Skeletal muscle satellite cell (primary cell): Measurements from ENCODE around the gene LMBR1.

Source experiments
- H3K27me3 ChIP-seq: 2 replicates; pipeline ENCODE4 v1.7.0; 2013; ENCODE audit warnings: low read length; ENCODE audit not compliant: control insufficient read depth, insufficient read depth
- H3K36me3 ChIP-seq: 2 replicates; pipeline ENCODE4 v1.7.0; 2013; ENCODE audit warnings: mild to moderate bottlenecking, control low read depth, low read length; ENCODE audit not compliant: insufficient read depth
- H3K4me1 ChIP-seq: 2 replicates; pipeline ENCODE4 v1.7.0; 2013; ENCODE audit warnings: low read length; ENCODE audit not compliant: control insufficient read depth, insufficient read depth
- H3K4me2 ChIP-seq: 2 replicates; pipeline ENCODE4 v1.7.0; 2013; ENCODE audit warnings: mild to moderate bottlenecking, low read length
- H3K4me3 ChIP-seq: 2 replicates; pipeline ENCODE4 v1.7.0; 2013; ENCODE audit warnings: low read length
- H3K9ac ChIP-seq: 2 replicates; pipeline ENCODE4 v1.7.0; 2013; ENCODE audit warnings: mild to moderate bottlenecking, low read depth, low read length, moderate library complexity
- H3K9me3 ChIP-seq: replicated peaks from 2 replicates; pipeline ENCODE4 v1.7.0; 2013; ENCODE audit warnings: mild to moderate bottlenecking, control low read depth, low read length

LMBR1 gene

DNA sequence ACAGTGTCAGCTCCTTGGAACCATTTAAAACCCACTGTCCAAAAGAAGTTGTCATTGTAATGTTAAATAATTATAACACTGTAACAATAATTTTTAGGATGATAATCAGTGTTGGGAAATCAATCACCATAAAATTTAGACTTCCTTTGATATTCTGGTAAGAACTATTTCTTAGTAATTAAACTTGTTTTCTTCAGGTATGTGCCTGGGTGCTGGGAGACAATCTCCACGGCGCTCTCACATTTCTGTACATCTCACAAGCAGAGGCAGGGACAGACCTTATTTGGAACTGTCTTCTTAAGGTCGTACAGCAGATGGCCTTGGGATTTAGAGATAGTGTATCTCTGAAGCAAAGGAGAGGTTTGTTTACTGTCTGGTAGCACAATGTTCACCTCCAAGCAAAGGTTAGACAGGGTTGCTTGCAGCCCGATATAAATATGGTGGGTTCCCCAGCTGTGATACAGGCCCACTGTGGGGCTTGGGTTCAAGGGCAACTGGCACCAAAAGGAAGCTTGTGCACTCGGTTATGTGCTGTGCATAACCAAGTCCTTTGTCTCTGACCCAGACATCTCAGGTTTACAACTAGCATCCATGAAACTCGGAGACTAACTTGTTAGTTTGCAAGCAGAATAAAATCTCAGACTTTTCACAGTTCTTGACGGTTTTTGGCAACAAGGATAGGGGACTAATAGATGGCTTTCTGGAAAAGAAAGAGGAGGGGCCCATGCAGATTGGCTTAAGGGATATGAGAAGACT lies 126.9 kb downstream of the LMBR1 start:
- H3K36me3 ChIP-seq: no peaks in the 10 kb centered on the region
- no peaks in the 10 kb centered on the region for H3K27me3 ChIP-seq
- H3K9ac ChIP-seq: no peak overlapping the region
- no peak overlapping the region for H3K4me3 ChIP-seq
- no peaks in the 10 kb centered on the region for H3K9me3 ChIP-seq
- no peaks in the 10 kb centered on the region for H3K4me1 ChIP-seq
- H3K4me2 ChIP-seq: no peak overlapping the region

DNA sequence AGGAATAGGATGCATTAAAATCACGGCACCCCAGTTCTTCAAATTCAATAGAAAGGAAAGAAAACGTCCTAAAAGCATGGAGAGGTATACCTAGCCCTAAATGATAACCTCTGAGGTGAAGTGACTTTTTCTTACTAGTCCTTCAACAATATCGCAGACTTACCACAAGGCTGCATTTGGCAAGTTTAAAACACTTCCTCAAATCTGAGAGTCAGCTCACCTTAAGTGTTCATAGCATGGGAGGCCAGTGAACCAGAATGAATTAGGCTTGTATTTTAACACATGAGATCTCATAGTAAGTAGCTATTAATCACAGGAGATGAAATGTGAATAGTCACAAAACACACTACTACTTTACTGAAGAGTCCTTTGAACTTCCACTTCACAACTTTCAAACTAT lies 128.2 kb downstream of the LMBR1 start:
- Histone ChIP-seq H3K36me3 (no peaks in the 10 kb centered on the region), H3K9ac (no peak overlapping the region), H3K9me3 (no peaks in the 10 kb centered on the region), H3K27me3 (no peaks in the 10 kb centered on the region), H3K4me3 (no peak overlapping the region), H3K4me1 (no peaks in the 10 kb centered on the region), H3K4me2 (no peak overlapping the region)

DNA sequence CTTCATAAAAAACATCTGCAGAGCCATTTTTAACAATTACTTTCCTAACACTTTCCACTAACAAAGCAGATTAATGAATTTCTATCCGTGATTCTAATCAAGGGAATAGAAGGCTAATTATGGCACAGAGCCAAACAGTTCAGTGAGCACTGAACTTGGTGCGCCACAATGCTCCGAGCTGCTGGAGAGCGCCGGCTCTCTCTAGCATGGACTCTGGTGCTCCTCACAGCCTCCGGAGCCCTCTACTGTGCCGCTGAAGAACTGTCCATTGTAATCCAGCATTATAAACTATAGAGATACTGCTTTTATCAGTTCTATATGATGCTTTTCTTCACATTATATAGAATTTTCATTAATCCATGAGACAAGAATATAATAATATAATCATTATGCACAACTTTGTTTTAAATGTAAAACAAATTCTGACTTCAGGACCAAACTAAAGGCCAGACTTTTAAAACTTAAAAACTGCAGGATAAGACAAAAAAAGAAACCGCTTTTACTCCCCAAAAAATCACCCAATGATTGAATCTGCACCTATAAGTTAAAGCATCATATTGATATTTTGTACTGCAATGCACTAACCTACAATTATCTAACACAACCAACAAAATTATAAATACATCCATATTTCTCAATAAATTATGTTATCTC lies 128.8 kb downstream of the LMBR1 start:
- Histone ChIP-seq H3K4me2 (no peak overlapping the region), H3K36me3 (no peaks in the 10 kb centered on the region), H3K4me3 (no peak overlapping the region)

DNA sequence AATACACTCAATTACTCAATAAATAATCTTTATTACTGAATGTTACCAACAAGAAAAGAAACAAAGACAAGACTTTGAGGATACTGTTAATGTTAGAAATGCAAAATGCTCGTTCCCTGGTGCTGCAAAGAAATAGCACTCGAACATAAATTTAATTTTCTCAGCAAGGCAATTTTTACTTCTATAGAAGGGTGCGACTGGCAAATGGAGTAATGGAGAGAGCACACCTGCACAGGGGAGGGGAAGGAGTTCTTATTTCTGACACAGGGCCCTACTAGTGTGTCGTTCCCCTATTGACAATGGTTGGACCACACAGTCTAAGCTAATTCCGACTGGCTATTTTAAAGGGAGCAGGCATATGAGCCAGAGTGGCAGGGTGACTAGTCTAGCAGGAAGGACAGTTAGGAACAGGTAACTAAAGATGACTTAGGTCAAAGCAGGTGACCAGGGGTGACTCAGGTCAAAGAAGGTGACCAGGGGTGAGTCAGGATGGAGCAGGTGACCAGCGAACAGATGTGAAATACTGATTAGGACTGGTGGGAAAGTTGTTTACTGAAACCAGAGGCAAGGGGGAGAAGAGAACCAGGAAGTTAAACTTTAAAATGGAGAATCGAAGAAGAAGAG lies 133.3 kb downstream of the LMBR1 start:
- no peaks in the 10 kb centered on the region for H3K36me3 ChIP-seq
- H3K27me3 ChIP-seq: no peaks in the 10 kb centered on the region

More for the DNA sequence above, 128.8 kb downstream of the LMBR1 start:
- Histone ChIP-seq H3K9ac (no peak overlapping the region), H3K9me3 (no peaks in the 10 kb centered on the region), H3K4me1 (no peaks in the 10 kb centered on the region), H3K27me3 (no peaks in the 10 kb centered on the region)

DNA sequence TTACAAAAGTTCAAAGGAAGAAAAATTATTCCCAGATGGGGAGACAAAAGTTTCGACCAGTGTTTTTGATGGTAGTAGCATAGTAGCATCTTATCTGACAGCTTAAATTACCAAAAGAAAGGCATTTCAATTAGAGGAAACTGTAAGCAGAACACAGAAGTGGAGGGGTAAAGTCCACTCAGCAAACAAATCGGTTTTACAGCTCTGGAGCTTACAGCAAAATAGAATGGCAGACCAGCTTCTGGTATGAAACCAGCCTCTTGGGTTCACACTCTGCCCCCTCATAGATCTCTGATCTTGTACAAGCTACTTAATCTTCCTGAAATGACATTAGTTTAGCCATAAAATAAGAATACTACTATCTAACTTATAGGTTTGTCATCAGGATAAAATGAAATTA lies 133.8 kb downstream of the LMBR1 start:
- Histone ChIP-seq H3K4me1 (no peaks in the 10 kb centered on the region), H3K27me3 (no peaks in the 10 kb centered on the region), H3K4me2 (no peak overlapping the region), H3K36me3 (no peaks in the 10 kb centered on the region), H3K4me3 (no peak overlapping the region), H3K9ac (no peak overlapping the region), H3K9me3 (no peaks in the 10 kb centered on the region)

More for the DNA sequence above, 133.3 kb downstream of the LMBR1 start:
- H3K4me1 ChIP-seq: no peaks in the 10 kb centered on the region
- H3K4me3 ChIP-seq: no peak overlapping the region
- H3K4me2 ChIP-seq: no peak overlapping the region
- no peaks in the 10 kb centered on the region for H3K9me3 ChIP-seq
- no peak overlapping the region for H3K9ac ChIP-seq

DNA sequence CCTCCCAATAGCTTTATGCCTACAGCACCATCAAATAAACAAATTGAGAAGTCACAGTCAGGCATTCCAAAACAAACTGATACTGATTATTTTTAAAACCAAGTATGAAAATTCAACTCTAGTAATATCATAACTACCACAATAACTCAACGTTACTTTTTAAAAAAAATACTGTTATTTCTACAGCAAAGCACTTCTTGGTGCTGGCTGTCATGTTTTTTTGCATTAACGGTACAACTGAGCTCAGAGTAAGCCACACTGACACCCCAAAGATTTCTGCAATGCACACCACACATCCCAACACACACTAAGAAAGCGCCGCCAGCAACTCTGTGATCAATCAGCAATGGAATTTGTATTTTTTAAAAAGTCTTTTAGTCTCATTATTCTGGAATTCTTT lies 138.8 kb downstream of the LMBR1 start:
- H3K4me3 ChIP-seq: no peak overlapping the region
- H3K9ac ChIP-seq: no peak overlapping the region
- no peaks in the 10 kb centered on the region for H3K9me3 ChIP-seq
- H3K27me3 ChIP-seq: no peaks in the 10 kb centered on the region
- no peaks in the 10 kb centered on the region for H3K36me3 ChIP-seq
- no peak overlapping the region for H3K4me2 ChIP-seq
- peaks cover 14% of the 10 kb centered on the region for H3K4me1 ChIP-seq

DNA sequence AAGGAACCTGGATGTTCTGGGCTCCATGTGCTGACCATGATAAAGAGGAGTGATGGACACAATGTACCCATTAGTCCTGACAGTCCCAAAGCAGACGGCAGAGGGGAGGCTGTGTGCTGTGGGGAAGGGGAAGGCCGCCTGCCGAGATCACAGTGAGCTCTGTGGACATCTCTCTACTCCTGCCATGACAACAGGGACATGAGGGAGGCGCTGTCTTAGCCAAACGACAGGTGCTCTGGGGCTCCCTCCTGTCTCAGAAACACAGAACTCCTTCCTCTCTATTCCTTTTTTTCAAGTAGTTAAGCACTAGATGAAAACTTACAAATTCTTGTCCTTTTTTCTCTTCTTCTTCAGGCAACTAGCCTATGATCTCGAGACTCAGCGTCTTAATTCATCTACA lies 139.4 kb downstream of the LMBR1 start:
- Histone ChIP-seq H3K36me3 (no peaks in the 10 kb centered on the region), H3K4me2 (no peak overlapping the region), H3K27me3 (no peaks in the 10 kb centered on the region), H3K4me1 (peaks cover 14% of the 10 kb centered on the region), H3K9me3 (no peaks in the 10 kb centered on the region), H3K9ac (no peak overlapping the region), H3K4me3 (no peak overlapping the region)

DNA sequence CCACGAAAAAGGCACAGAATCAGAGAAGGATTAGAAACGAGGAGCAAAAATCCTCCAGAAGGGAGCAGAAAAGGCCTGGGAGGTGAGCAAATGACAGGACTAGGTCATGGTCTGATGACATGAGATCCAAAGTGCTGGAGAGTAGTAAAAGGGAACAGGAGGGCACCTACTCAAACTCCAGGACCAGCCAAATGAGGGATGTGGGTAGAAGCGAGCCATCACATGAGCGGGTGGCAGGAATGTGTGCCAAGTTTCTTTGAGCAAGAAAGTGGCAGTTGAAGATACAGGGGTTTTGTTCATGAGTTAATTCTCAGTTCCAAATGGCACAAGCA lies 139.8 kb downstream of the LMBR1 start:
- Histone ChIP-seq H3K27me3 (no peaks in the 10 kb centered on the region), H3K36me3 (no peaks in the 10 kb centered on the region)

DNA sequence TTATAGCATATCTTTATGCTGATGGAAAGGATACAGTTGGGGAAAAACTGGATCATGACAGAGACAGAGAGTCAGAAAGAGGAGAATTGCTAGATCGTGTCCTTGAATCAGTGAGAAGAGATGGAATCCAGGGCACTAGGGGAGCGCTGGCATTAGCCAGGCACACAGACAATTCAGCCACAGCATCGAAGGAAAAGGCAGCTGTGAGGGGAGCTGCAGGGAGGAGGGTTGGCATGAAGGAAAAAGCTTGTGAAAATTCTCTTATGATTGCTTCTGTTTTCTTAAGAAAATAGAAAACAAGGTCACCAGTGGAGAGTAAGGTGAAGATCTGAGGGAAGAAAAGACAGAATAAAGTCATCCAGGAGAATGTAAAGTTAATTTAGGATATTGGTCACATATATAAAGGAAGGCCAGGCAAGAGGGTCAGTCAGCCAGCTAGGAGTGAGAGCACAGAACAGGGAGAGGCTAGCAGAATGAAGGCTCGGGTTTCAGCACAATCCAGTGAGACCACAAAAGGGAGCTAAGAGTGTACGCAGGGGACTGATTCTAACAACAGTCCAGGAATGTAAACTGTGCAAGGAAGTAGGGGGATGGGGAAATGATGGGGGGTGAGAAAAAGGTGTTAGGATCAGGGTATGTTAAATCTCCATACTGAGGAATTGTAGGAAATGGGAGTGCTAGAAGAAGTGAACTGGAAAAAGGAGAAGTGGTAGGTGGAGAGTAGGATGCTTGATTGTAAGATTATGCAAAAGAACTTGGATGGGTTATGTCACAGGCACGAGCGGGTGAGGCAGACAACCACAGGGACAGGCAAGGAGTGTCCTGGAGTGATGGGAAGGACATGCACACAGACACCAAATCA lies 140.4 kb downstream of the LMBR1 start:
- no peak overlapping the region for H3K4me2 ChIP-seq
- no peaks in the 10 kb centered on the region for H3K36me3 ChIP-seq
- H3K9ac ChIP-seq: no peak overlapping the region
- H3K27me3 ChIP-seq: no peaks in the 10 kb centered on the region
- H3K9me3 ChIP-seq: no peaks in the 10 kb centered on the region
- peaks cover 14% of the 10 kb centered on the region for H3K4me1 ChIP-seq
- H3K4me3 ChIP-seq: no peak overlapping the region

More for the DNA sequence above, 139.8 kb downstream of the LMBR1 start:
- no peak overlapping the region for H3K9ac ChIP-seq
- peaks cover 14% of the 10 kb centered on the region for H3K4me1 ChIP-seq
- H3K4me2 ChIP-seq: no peak overlapping the region
- H3K9me3 ChIP-seq: no peaks in the 10 kb centered on the region
- H3K4me3 ChIP-seq: no peak overlapping the region

DNA sequence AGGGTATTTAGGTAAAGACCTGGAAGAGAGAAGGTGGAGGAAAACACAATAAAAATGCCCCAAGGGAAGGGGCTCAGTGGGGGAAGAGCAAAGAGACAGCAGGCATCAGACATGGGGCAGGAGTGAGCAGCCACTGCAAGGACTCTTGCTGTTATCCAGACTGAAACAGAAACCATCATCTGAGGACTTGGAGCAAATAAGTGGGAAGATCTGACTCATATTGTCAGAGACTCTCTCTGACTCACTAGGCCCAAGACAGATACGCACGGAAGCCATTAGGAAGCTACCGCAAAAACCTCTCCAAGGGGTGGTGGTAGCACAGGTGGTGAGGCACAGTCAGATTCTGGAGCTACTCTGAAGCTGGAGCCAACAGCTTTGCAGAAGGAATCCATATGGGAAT lies 141.7 kb downstream of the LMBR1 start:
- H3K4me2 ChIP-seq: peak overlapping the region; percentile 67
- H3K9ac ChIP-seq: no peak overlapping the region
- H3K4me1 ChIP-seq: peaks cover 14% of the 10 kb centered on the region
- H3K4me3 ChIP-seq: no peak overlapping the region
- no peaks in the 10 kb centered on the region for H3K9me3 ChIP-seq
- H3K27me3 ChIP-seq: no peaks in the 10 kb centered on the region
- H3K36me3 ChIP-seq: no peaks in the 10 kb centered on the region

DNA sequence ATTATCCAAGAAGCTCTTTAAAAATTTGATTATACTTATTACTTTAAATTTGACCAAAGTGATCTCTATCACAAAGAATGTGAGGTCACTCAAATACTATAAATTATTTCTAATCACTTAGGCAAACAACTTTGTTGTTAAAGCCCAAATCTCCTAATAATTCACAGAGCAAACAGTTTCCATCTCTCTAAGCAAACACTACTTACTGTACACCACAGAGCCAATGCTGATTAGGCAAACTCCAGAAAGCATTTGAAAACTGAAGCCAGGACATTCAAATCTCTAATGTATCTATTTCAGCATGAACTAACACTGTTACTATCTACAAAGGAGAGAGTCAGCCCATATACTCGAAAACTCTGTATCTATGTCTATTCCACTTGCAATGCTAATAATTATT lies 145.3 kb downstream of the LMBR1 start:
- peaks cover 10% of the 10 kb centered on the region for H3K4me1 ChIP-seq
- no peak overlapping the region for H3K9ac ChIP-seq
- H3K4me3 ChIP-seq: no peak overlapping the region
- no peaks in the 10 kb centered on the region for H3K27me3 ChIP-seq
- no peak overlapping the region for H3K4me2 ChIP-seq
- H3K36me3 ChIP-seq: no peaks in the 10 kb centered on the region
- H3K9me3 ChIP-seq: no peaks in the 10 kb centered on the region
